GM12878 (cell line): ENCODE data around the gene DNAI2. TPM values are rescaled to one million over a fixed set of nuclear protein-coding genes. Genes with fewer than 3 reads are reported as not detected.

ENCODE experiments used
- ATAC-seq: fragments of 200-7000 bp; cut with Tn5 transposase; 3 replicates; pipeline ENCODE4 v1.9.1; 2020; ENCODE audit warnings: mild to moderate bottlenecking, moderate library complexity
- BruUV-seq: library from RNA; stranded (reverse); fragments of 400-500 nt; replicated peaks from 2 replicates; lab custom pipeline; 2021; lab: Mats Ljungman, UMichigan
- CTCF ChIA-PET: fragments of 300-600 bp; sonication (Branson Sonifier 250); formaldehyde crosslinking; extraction: SDS; loops from one replicate; lab custom pipeline; 2021; ENCODE audit warnings: inconsistent platforms; lab: Yijun Ruan, JAX
- POLR2A ChIA-PET: fragments of 350-600 bp; formaldehyde crosslinking; extraction: SDS; loops from one replicate; lab custom pipeline; 2021; ENCODE audit warnings: inconsistent platforms; lab: Charles Lee
- RAD21 ChIA-PET: fragments of 300-600 bp; sonication (Branson Sonifier 250); formaldehyde crosslinking; loops from one replicate; lab custom pipeline; 2023; ENCODE audit warnings: antibody characterized with exemption; ENCODE audit not compliant: unreplicated experiment; lab: Charles Lee
- SMC1A ChIA-PET: fragments of 300-600 bp; sonication (Branson Sonifier 250); formaldehyde crosslinking; loops from one replicate; lab custom pipeline; 2023; ENCODE audit not compliant: unreplicated experiment, uncharacterized antibody; lab: Charles Lee
- DNase-seq: peaks from one replicate; pipeline ENCODE4 v3.0.0-alpha.2; 2011; ENCODE audit warnings: low read depth, low spot score
- FAIRE-seq: peaks from 3 replicates; lab custom pipeline; 2011; peaks lifted over from hg19 to GRCh38; lab: Jason Lieb, UNC
- H2AFZ ChIP-seq: 2 replicates; pipeline ENCODE4 v1.6.0; 2011; ENCODE audit warnings: low read depth, low read length, control low read depth; ENCODE audit not compliant: control insufficient read depth
- H3K27ac ChIP-seq: 2 replicates; pipeline ENCODE4 v1.5.1; 2011; ENCODE audit warnings: control low read depth; ENCODE audit not compliant: control insufficient read depth, insufficient read depth
- H3K27me3 ChIP-seq, 2 experiments: replicated peaks in 1 of 2; 2 replicates each; pipeline versions ENCODE4 v1.6.0 to v1.6.1; 2011; ENCODE audit warnings: low read length in 1 of 2; ENCODE audit not compliant: control insufficient read depth in 2 of 2, insufficient read depth in 2 of 2
- H3K36me3 ChIP-seq, 2 experiments: 2 replicates each; pipeline ENCODE4 v1.5.1; 2011; ENCODE audit warnings: low read length in 1 of 2; ENCODE audit not compliant: control insufficient read depth in 2 of 2, insufficient read depth in 2 of 2
- H3K4me1 ChIP-seq: 2 replicates; pipeline ENCODE4 v1.6.1; 2011; ENCODE audit warnings: mild to moderate bottlenecking, low read length, moderate library complexity, mixed read lengths; ENCODE audit not compliant: control insufficient read depth, insufficient read depth
- H3K4me2 ChIP-seq: 2 replicates; pipeline ENCODE4 v1.6.0; 2011; ENCODE audit warnings: control low read depth; ENCODE audit not compliant: control insufficient read depth, insufficient read depth
- H3K4me3 ChIP-seq: fragments of 200-600 bp; sonication (generic); 2 replicates; pipeline ENCODE4 v1.5.1; 2016
- H3K79me2 ChIP-seq: 2 replicates; pipeline ENCODE4 v1.6.0; 2011; ENCODE audit warnings: low read length; ENCODE audit not compliant: control insufficient read depth, insufficient read depth
- H3K9ac ChIP-seq: 2 replicates; pipeline ENCODE4 v1.8.0; 2011; ENCODE audit warnings: low read length, control low read depth, mixed read lengths; ENCODE audit not compliant: control insufficient read depth, insufficient read depth
- H3K9me3 ChIP-seq: replicated peaks from 3 replicates; pipeline ENCODE4 v1.5.1; 2011; ENCODE audit warnings: mild to moderate bottlenecking, low read length; ENCODE audit not compliant: control insufficient read depth, insufficient read depth
- H4K20me1 ChIP-seq: 2 replicates; pipeline ENCODE4 v1.6.0; 2011; ENCODE audit not compliant: control insufficient read depth, insufficient read depth
- BCL11A ChIP-seq: IDR thresholded peaks from 2 replicates; pipeline ENCODE4 v1.6.1; 2011; ENCODE audit warnings: low read depth, low read length
- PAX5 ChIP-seq: IDR thresholded peaks from 2 replicates; pipeline ENCODE4 v1.6.1; 2011; ENCODE audit warnings: low read depth, low read length, borderline replicate concordance
- POLR2A ChIP-seq: IDR thresholded peaks from 2 replicates; pipeline ENCODE4 v1.6.1; 2011; ENCODE audit warnings: low read depth, mild to moderate bottlenecking, low read length
- RELA ChIP-seq: fragments of 450-650 bp; IDR thresholded peaks from 2 replicates; pipeline ENCODE4 v1.8.0; 2014; ENCODE audit warnings: borderline replicate concordance; ENCODE audit not compliant: partially characterized antibody
- SMARCA5 ChIP-seq: fragments of 450-650 bp; IDR thresholded peaks from 2 replicates; pipeline ENCODE4 v1.6.1; 2017; ENCODE audit warnings: mild to moderate bottlenecking
- SP1 ChIP-seq: IDR thresholded peaks from one replicate; pipeline ENCODE4 v1.6.1; 2011; ENCODE audit warnings: low read depth, low read length
- WGBS: methylation state at CpG from one replicate; pipeline ENCODE4 v1.1.6; 2016; ENCODE audit warnings: low lambda C conversion rate; ENCODE audit not compliant: insufficient replicate concordance, insufficient coverage; ENCODE audit errors: missing lambda C conversion rate; 5-methylcytosine and 5-hydroxymethylcytosine counted together
- in situ Hi-C: fragments of 300-500 bp; cut with MboI; formaldehyde crosslinking; loops from 9 replicates; pipeline ENCODE4 v1.14.3; 2018; ENCODE audit warnings: mixed read lengths
- intact Hi-C: fragments of 100-400 bp; cut with micrococcal nuclease; formaldehyde crosslinking; loops from one replicate; pipeline ENCODE4 v1.14.2; 2022; ENCODE audit not compliant: unreplicated experiment
- polyA plus RNA-seq, 11 experiments: library from polyadenylated mRNA; depleted of rRNA in 4 of 11; unstranded in 6 of 11; stranded (reverse) in 5 of 11; fragments of >200 nt; fragmentation: Nextera tagmentation in 4 of 11; fragmentation: Illumina TruSeq in 1 of 11; extraction: Ambion mirVana in 4 of 11; extraction: Trizol in 1 of 11; gene quantifications; 1 replicate in 1 of 11; 2 replicates in 10 of 11; pipeline versions ENCODE4 v1.2.1 to v1.2.3, GENCODE V29; 2011 to 2016; ENCODE audit warnings: inconsistent platforms in 2 of 11, missing spikeins in 2 of 11, low read depth in 1 of 11
- total RNA-seq, 4 experiments: library from RNA; depleted of rRNA in 3 of 4; stranded (reverse); fragments of >200 nt in 3 of 4; fragmentation: Illumina TruSeq in 1 of 4; extraction: Trizol in 1 of 4; gene quantifications; 2 replicates each; pipeline versions ENCODE4 v1.2.1 to v1.2.3, GENCODE V29; 2013 to 2021
- TF ChIP-seq, protein P1 (sequence below): IDR thresholded peaks from 2 replicates; pipeline ENCODE4 v1.6.1; 2012; ENCODE audit warnings: low read depth, low read length, improper control_type of control experiment

DNAI2 gene
- total and polyA plus RNA-seq, 10 of the 15 experiments (the other 5 are each of a cell fraction or from before 2014, with no cell fraction given): 0.04 to 1.8 (median 0.13) TPM

- H3K27ac ChIP-seq: peak overlapping the region; percentile 6; the same call in 1 of the 2 replicates
- H4K20me1 ChIP-seq: no peaks in the 10 kb centered on the region
- ChIA-PET CTCF (interaction anchor here (0.6 kb wide), 2 partner anchors 22 to 62 kb away, joined by 3 read pairs; no protein-coding TSS in a partner anchor), POLR2A (no interaction called here), SMC1A (interaction anchor here (0.7 kb wide), 1 partner anchor 21 kb away, joined by 3 read pairs; the partner anchor contains the start of gene TTYH2), RAD21 (no interaction called here)
- no TSS peak for BruUV-seq
- H3K36me3 ChIP-seq: peaks cover 0 to 4% of the 10 kb centered on the region in 2 experiments; a peak in 2 of 4 replicates
- no peaks in the 10 kb centered on the region for H3K27me3 ChIP-seq
- H3K4me1 ChIP-seq: peaks cover 6% of the 10 kb centered on the region; the same call in 1 of the 2 replicates
- TF ChIP-seq PAX5 (peak; percentile 87; the same call in 1 of the 2 replicates), RELA (no peak)
- in situ Hi-C loops: loop anchor here (5.0 to 10.0 kb wide), 2 partner anchors 37 to 59 kb away; no protein-coding TSS in a partner anchor
- no peak overlapping the region for H2AFZ ChIP-seq
- no peak for FAIRE-seq
- 52% methylated on average over 6 of the region's 8 CpGs for WGBS
- no peaks in the 10 kb centered on the region for H3K9me3 ChIP-seq
- H3K9ac ChIP-seq: no peak overlapping the region
- no peak overlapping the region for H3K4me2 ChIP-seq
- no peak for DNase-seq
- ATAC-seq: no peak
- no peaks in the 10 kb centered on the region for H3K79me2 ChIP-seq
- intact Hi-C loops: no loop called here
- no peak overlapping the region for H3K4me3 ChIP-seq
These were observed 40.1 kb upstream of the DNAI2 start for GRCh38 chr17:74233937-74234336.

DNA sequence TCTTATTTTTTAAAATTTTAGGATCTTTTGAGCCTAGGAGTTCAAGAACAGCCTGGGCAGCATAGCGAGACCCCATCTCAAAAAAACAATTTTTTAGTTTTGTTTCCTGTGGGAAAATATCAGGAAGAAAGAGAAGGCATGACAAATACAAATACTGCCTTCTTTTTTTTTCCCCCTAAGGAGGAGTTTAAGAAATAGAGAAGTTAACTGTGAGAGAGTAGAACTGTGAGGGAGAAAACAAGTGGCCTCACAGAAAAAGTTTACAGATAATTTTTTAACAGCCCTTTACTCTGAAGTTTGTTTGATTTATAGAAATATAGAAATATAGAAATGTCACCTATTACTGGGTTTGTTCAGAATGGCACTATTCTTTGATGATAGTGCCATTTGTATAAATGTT is 39.5 kb upstream of the DNAI2 start:
- H3K9ac ChIP-seq: no peak overlapping the region
- H3K4me2 ChIP-seq: 0 out of 2 replicates have a peak overlapping the region, but pooled peaks have one; percentile 48
- no TSS peak for BruUV-seq
- in situ Hi-C loops (loop anchor here (5.0 to 10.0 kb wide), 2 partner anchors 37 to 60 kb away; no protein-coding TSS in a partner anchor), intact Hi-C loops (no loop called here)
- peak overlapping the region; percentile 70; the same call in 1 of the 2 replicates for H2AFZ ChIP-seq
- no peaks in the 10 kb centered on the region for H3K79me2 ChIP-seq
- peak overlapping the region; percentile 58 for H3K27ac ChIP-seq
- CTCF ChIA-PET: interaction anchor here (0.6 to 0.7 kb wide), 2 partner anchors 23 to 134 kb away, joined by 3 read pairs; no protein-coding TSS in a partner anchor
- TF ChIP-seq POLR2A (no peak), SP1 (no peak), SMARCA5 (no peak), BCL11A (no peak)
- TF ChIP-seq, protein P1, sequence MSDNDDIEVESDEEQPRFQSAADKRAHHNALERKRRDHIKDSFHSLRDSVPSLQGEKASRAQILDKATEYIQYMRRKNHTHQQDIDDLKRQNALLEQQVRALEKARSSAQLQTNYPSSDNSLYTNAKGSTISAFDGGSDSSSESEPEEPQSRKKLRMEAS: no peak
- H3K4me1 ChIP-seq: peaks cover 6% of the 10 kb centered on the region; the same call in 1 of the 2 replicates
- ATAC-seq: no peak
- RAD21 ChIA-PET: interaction anchor here (0.9 kb wide), 1 partner anchor 144 kb away, joined by 3 read pairs; no protein-coding TSS in a partner anchor
- H4K20me1 ChIP-seq: no peaks in the 10 kb centered on the region
- no peak overlapping the region for H3K4me3 ChIP-seq
- no peak for FAIRE-seq
- POLR2A ChIA-PET: interaction anchor here (1.4 kb wide), 1 partner anchor 23 kb away, joined by 3 read pairs; no protein-coding TSS in a partner anchor
- no peaks in the 10 kb centered on the region for H3K27me3 ChIP-seq
- SMC1A ChIA-PET: interaction anchor here (0.8 kb wide), 1 partner anchor 15 kb away, joined by 3 read pairs; no protein-coding TSS in a partner anchor
- DNase-seq: no peak
- WGBS: 39% methylated on average over 1 of the region's 1 CpG
- H3K9me3 ChIP-seq: no peaks in the 10 kb centered on the region
- H3K36me3 ChIP-seq: peaks cover 0 to 4% of the 10 kb centered on the region in 2 experiments; a peak in 2 of 4 replicates
